CD14-positive monocyte (primary cell): ENCODE data around the gene BIRC2. TPM values are rescaled to one million over a fixed set of nuclear protein-coding genes. Genes with fewer than 3 reads are reported as not detected.
A peak's percentile ranks its signal among the peaks of the same experiment; 100 is the strongest.

Source experiments
- DNase-seq, 3 donors: peaks; one replicate each; pipeline ENCODE4 v3.0.0-alpha.2; 2011 to 2022
- H2AFZ ChIP-seq: 2 replicates; pipeline ENCODE4 v1.6.0; 2012; ENCODE audit warnings: mild to moderate bottlenecking, low read depth, low read length, inconsistent platforms; ENCODE audit not compliant: insufficient read depth, poor library complexity, severe bottlenecking
- H3K27ac ChIP-seq, 2 donors: 1 replicate in 1 of 2; 2 replicates in 1 of 2; pipeline ENCODE4 v1.5.1; 2012 to 2013; ENCODE audit warnings: low read length in 2 of 2, control low read depth in 1 of 2, inconsistent platforms in 1 of 2, low read depth in 1 of 2, mild to moderate bottlenecking in 1 of 2
- H3K27me3 ChIP-seq, 2 donors: one replicate each; pipeline versions ENCODE4 v1.6.0 to v1.6.1; 2011 to 2013; ENCODE audit warnings: low read length in 2 of 2; ENCODE audit not compliant: control insufficient read depth in 2 of 2, insufficient read depth in 2 of 2
- H3K36me3 ChIP-seq, 2 donors: replicated peaks in 1 of 2; 1 replicate in 1 of 2; 2 replicates in 1 of 2; pipeline versions ENCODE4 v1.5.1 to v1.6.1; 2012 to 2013; ENCODE audit warnings: low read length in 2 of 2, control low read depth in 1 of 2, inconsistent platforms in 1 of 2, mild to moderate bottlenecking in 1 of 2; ENCODE audit not compliant: insufficient read depth in 2 of 2, control insufficient read depth in 1 of 2
- H3K4me1 ChIP-seq, 2 donors: 1 replicate in 1 of 2; 2 replicates in 1 of 2; pipeline versions ENCODE4 v1.5.1 to v1.6.1; 2012 to 2013; ENCODE audit warnings: low read length in 2 of 2, control low read depth in 1 of 2, inconsistent platforms in 1 of 2, mild to moderate bottlenecking in 1 of 2, moderate library complexity in 1 of 2; ENCODE audit not compliant: insufficient read depth in 2 of 2, control insufficient read depth in 1 of 2
- H3K4me2 ChIP-seq: replicated peaks from 2 replicates; pipeline ENCODE3; 2012; ENCODE audit warnings: low read length, moderate library complexity, mild to moderate bottlenecking; ENCODE audit not compliant: poor library complexity, severe bottlenecking; ENCODE audit errors: extremely low read depth
- H3K4me3 ChIP-seq, 3 experiments: fragments of 200-600 bp in 1 of 3; sonication (generic) in 1 of 3; replicated peaks in 1 of 3; 1 replicate in 2 of 3; 2 replicates in 1 of 3; pipeline ENCODE4 v1.5.1; 2011 to 2013; ENCODE audit warnings: low read length in 3 of 3, mild to moderate bottlenecking in 3 of 3, control low read depth in 2 of 3, low read depth in 2 of 3, inconsistent platforms in 1 of 3, moderate library complexity in 1 of 3
- H3K79me2 ChIP-seq: 2 replicates; pipeline ENCODE4 v1.6.0; 2012; ENCODE audit warnings: mild to moderate bottlenecking, control low read depth, inconsistent platforms, low read length, moderate library complexity; ENCODE audit not compliant: insufficient read depth
- H3K9ac ChIP-seq: 2 replicates; pipeline ENCODE4 v1.6.0; 2017; ENCODE audit warnings: low read length, mild to moderate bottlenecking; ENCODE audit not compliant: insufficient read depth, poor library complexity, severe bottlenecking
- H3K9me3 ChIP-seq, 2 donors: replicated peaks in 1 of 2; 1 replicate in 1 of 2; 2 replicates in 1 of 2; pipeline versions ENCODE4 v1.5.1 to v1.6.1; 2012 to 2013; ENCODE audit warnings: low read length in 2 of 2, control low read depth in 1 of 2; ENCODE audit not compliant: control insufficient read depth in 1 of 2, insufficient read depth in 1 of 2
- H4K20me1 ChIP-seq: 2 replicates; pipeline ENCODE4 v1.6.0; 2012; ENCODE audit warnings: mild to moderate bottlenecking, low read length, control low read depth, moderate library complexity; ENCODE audit not compliant: insufficient read depth
- H3K27ac Mint-ChIP-seq, 7 donors: one replicate each; pipeline ENCODE4 v1.8.0; 2020; ENCODE audit warnings: mild to moderate bottlenecking in 7 of 7, mixed read lengths in 7 of 7, moderate library complexity in 6 of 7, inconsistent platforms in 2 of 7
- H3K27me3 Mint-ChIP-seq, 3 donors: one replicate each; pipeline ENCODE4 v1.8.0; 2021 to 2022; ENCODE audit warnings: low read depth in 3 of 3, mild to moderate bottlenecking in 3 of 3, mixed read lengths in 3 of 3, moderate library complexity in 3 of 3, inconsistent platforms in 1 of 3
- H3K36me3 Mint-ChIP-seq, 2 donors: one replicate each; pipeline ENCODE4 v1.8.0; 2020; ENCODE audit warnings: mixed read lengths in 2 of 2, inconsistent platforms in 1 of 2, mild to moderate bottlenecking in 1 of 2
- H3K4me1 Mint-ChIP-seq: one replicate; pipeline ENCODE4 v1.8.0; 2020; ENCODE audit warnings: mild to moderate bottlenecking, mixed read lengths
- H3K4me3 Mint-ChIP-seq, 2 donors: one replicate each; pipeline ENCODE4 v1.8.0; 2020; ENCODE audit warnings: mild to moderate bottlenecking in 2 of 2, mixed read lengths in 2 of 2, moderate library complexity in 1 of 2
- H3K9me3 Mint-ChIP-seq, 7 donors: one replicate each; pipeline ENCODE4 v1.8.0; 2020 to 2022; ENCODE audit warnings: mixed read lengths in 7 of 7, mild to moderate bottlenecking in 6 of 7, moderate library complexity in 6 of 7, inconsistent platforms in 2 of 7
- CTCF ChIP-seq: fragments of 200-600 bp; IDR thresholded peaks from one replicate; pipeline ENCODE4 v1.8.0; 2022; ENCODE audit warnings: antibody characterized with exemption, mild to moderate bottlenecking
- WGBS: methylation state at CpG from one replicate; pipeline ENCODE4 v1.1.5; 2013; ENCODE audit warnings: missing lambda C conversion rate; ENCODE audit not compliant: insufficient coverage; 5-methylcytosine and 5-hydroxymethylcytosine counted together
- intact Hi-C, 2 donors: fragments of 100-400 bp; cut with micrococcal nuclease; formaldehyde crosslinking; loops; one replicate each; pipeline versions ENCODE4 v1.15.0 to v1.15.1; 2023
- polyA plus RNA-seq, 3 donors: library from polyadenylated mRNA; depleted of rRNA in 1 of 3; unstranded in 2 of 3; stranded (reverse) in 1 of 3; fragments of 300-500 nt in 2 of 3; fragments of >200 nt in 1 of 3; fragmentation: Illumina TruSeq in 2 of 3; gene quantifications; 1 replicate in 2 of 3; 2 replicates in 1 of 3; pipeline ENCODE4 v1.2.3, GENCODE V29; 2012 to 2021

Gene BIRC2
- polyA plus RNA-seq, 3 donors, result 25.3 to 54.7 (median 50.2) TPM

DNA sequence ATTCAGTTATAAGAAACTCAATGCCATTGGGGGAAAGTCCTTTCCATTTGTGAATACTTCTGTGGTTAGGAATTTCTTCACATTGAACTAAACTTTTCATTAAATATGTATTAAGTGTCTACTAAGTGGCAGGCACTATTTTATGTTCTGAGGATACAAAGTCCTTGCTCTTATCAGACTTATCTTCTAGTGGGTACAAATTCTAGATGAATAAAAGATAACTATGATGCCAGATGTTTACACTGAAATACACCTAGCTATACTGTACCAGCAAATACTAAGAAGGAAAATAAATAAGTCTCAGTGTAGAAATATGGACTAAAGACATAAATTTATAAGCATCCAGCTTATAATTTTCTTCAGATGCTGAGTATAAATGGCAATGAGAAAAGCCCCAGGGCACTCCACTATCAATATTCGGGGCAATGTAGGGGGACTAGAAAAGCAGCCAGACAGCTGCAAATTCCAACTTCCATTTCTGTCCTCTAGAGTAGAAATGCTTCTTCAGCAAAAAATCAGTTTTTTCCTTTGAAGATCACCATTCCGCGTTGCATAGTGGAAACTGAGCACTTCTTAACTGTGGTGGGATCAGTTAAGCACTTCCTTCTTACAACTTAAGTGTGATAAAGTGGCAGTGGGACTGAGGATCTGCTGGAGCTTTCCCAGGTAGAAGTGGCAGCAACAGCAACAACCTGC lies 41.5 kb upstream of the BIRC2 start:
- intact Hi-C loops, result no loop called here
- no peak overlapping the region for H3K4me2 ChIP-seq
- Mint-ChIP-seq H3K4me1 (peaks cover 31% of the 10 kb centered on the region), H3K36me3 (no peaks in the 10 kb centered on the region), H3K9me3 (peaks cover 0 to 11% (median 6%) of the 10 kb centered on the region in 7 donors), H3K27me3 (peaks cover under 1 to 5% (median 1%) of the 10 kb centered on the region in 3 donors), H3K27ac (peak overlapping the region in 2 of 7 donors; percentile 30 to 33), H3K4me3 (no peak overlapping the region)
- peaks cover 0 to 8% of the 10 kb centered on the region in 2 donors for H3K9me3 ChIP-seq
- no peak for TF ChIP-seq CTCF
- peaks cover 36 to 43% of the 10 kb centered on the region in 2 donors for H3K4me1 ChIP-seq
- H3K36me3 ChIP-seq, result no peaks in the 10 kb centered on the region
- H3K27me3 ChIP-seq, result no peaks in the 10 kb centered on the region
- no peak for DNase-seq
- H3K79me2 ChIP-seq, result no peaks in the 10 kb centered on the region
- WGBS, result no CpG with 5 or more reads among the region's 3 CpGs
- no peak overlapping the region for H2AFZ ChIP-seq
- H3K4me3 ChIP-seq, result no peak overlapping the region
- no peak overlapping the region for H3K27ac ChIP-seq
- H4K20me1 ChIP-seq, result no peaks in the 10 kb centered on the region
- H3K9ac ChIP-seq, result no peak overlapping the region

DNA sequence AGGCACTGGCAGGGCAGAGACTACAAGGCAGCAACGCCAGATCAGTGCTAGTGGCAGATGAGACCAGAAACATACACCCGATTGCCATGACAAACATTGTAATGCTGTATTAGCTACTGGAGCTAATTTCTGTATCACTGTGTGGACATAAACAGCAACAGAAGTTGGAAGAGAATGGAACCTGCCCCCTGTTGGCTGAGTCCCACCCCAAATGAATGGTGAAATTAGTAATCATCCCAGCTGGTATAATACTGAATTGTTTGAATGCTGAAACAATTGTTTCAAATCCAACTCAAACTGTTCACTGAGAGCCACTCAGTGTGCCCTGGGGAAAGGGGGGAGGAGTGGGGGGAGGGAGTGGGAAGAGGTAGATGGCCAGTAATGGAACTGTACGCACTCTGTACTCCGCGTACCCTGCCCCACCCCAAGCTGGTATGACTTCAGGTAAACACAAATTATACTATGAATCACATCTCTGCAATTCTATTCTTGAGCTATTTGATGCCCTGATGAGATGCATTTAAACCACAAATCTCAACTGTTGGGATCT lies 40.9 kb upstream of the BIRC2 start:
- no peak overlapping the region for H3K4me3 Mint-ChIP-seq
- H3K79me2 ChIP-seq, result no peaks in the 10 kb centered on the region
- H3K9me3 ChIP-seq, result peaks cover 0 to 8% of the 10 kb centered on the region in 2 donors
- H3K27ac ChIP-seq, result no peak overlapping the region
- no peaks in the 10 kb centered on the region for H3K27me3 ChIP-seq
- no peaks in the 10 kb centered on the region for H3K36me3 ChIP-seq
- H3K9ac ChIP-seq, result no peak overlapping the region
- TF ChIP-seq CTCF, result no peak
- no peak overlapping the region for H3K4me2 ChIP-seq
- peaks cover 36 to 43% of the 10 kb centered on the region in 2 donors for H3K4me1 ChIP-seq
- intact Hi-C loops, result no loop called here
- 75% methylated on average over 2 of the region's 5 CpGs for WGBS
- H3K4me3 ChIP-seq, result no peak overlapping the region
- no peaks in the 10 kb centered on the region for H3K36me3 Mint-ChIP-seq
- H4K20me1 ChIP-seq, result no peaks in the 10 kb centered on the region
- H3K27me3 Mint-ChIP-seq, result peaks cover 0 to 5% (median 1%) of the 10 kb centered on the region in 3 donors
- H2AFZ ChIP-seq, result no peak overlapping the region
- DNase-seq, result no peak
- H3K9me3 Mint-ChIP-seq, result peaks cover 0 to 11% (median 5%) of the 10 kb centered on the region in 7 donors
- peak overlapping the region in 3 of 7 donors; percentile 30 to 89 (median 33) for H3K27ac Mint-ChIP-seq
- peaks cover 31% of the 10 kb centered on the region for H3K4me1 Mint-ChIP-seq
